Measurements from ENCODE around the gene OTX2. TPM values are rescaled to one million over a fixed set of nuclear protein-coding genes. Genes with fewer than 3 reads are reported as not detected.

Gene OTX2
- polyA plus RNA-seq, 3 donors: not detected

GRCh38 chr14:56753396-56753795, 56.9 kb downstream of the OTX2 start:
- H3K9me3 Mint-ChIP-seq: peaks cover 0 to 6% (median 0%) of the 10 kb centered on the region in 7 donors
- H3K27ac ChIP-seq (ENCODE audit: low read depth in 1 of 2, low read length in 2 of 2): no peak overlapping the region
- H3K4me1 ChIP-seq (ENCODE audit: control insufficient read depth in 1 of 2, insufficient read depth in 2 of 2, low read length in 2 of 2): no peaks in the 10 kb centered on the region
- H3K36me3 Mint-ChIP-seq: no peaks in the 10 kb centered on the region
- intact Hi-C loops (cut with micrococcal nuclease): no loop called here
- no peaks in the 10 kb centered on the region for H3K27me3 ChIP-seq (ENCODE audit: control insufficient read depth in 2 of 2, insufficient read depth in 2 of 2, low read length in 2 of 2)
- no peaks in the 10 kb centered on the region for H3K9me3 ChIP-seq (replicated peaks in 1 of 2; ENCODE audit: control insufficient read depth in 1 of 2, insufficient read depth in 1 of 2, low read length in 2 of 2)
- no peaks in the 10 kb centered on the region for H4K20me1 ChIP-seq (ENCODE audit: insufficient read depth, low read length)
- no peak overlapping the region for H3K4me3 Mint-ChIP-seq
- no peak overlapping the region for H3K4me2 ChIP-seq (replicated peaks; ENCODE audit: extremely low read depth, low read length, poor library complexity, severe bottlenecking)
- WGBS (ENCODE audit: insufficient coverage): no CpG with 5 or more reads among the region's 3 CpGs
- TF ChIP-seq, protein P1, sequence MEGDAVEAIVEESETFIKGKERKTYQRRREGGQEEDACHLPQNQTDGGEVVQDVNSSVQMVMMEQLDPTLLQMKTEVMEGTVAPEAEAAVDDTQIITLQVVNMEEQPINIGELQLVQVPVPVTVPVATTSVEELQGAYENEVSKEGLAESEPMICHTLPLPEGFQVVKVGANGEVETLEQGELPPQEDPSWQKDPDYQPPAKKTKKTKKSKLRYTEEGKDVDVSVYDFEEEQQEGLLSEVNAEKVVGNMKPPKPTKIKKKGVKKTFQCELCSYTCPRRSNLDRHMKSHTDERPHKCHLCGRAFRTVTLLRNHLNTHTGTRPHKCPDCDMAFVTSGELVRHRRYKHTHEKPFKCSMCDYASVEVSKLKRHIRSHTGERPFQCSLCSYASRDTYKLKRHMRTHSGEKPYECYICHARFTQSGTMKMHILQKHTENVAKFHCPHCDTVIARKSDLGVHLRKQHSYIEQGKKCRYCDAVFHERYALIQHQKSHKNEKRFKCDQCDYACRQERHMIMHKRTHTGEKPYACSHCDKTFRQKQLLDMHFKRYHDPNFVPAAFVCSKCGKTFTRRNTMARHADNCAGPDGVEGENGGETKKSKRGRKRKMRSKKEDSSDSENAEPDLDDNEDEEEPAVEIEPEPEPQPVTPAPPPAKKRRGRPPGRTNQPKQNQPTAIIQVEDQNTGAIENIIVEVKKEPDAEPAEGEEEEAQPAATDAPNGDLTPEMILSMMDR (IDR thresholded peaks at IDR 0.05): no peak
- DNase-seq: no peak
- H3K36me3 ChIP-seq (replicated peaks in 1 of 2; ENCODE audit: control insufficient read depth in 1 of 2, insufficient read depth in 2 of 2, low read length in 2 of 2): no peaks in the 10 kb centered on the region
- H2AFZ ChIP-seq (ENCODE audit: insufficient read depth, low read depth, low read length, poor library complexity, severe bottlenecking): no peak overlapping the region
- H3K27me3 Mint-ChIP-seq (ENCODE audit: low read depth in 3 of 3): peaks cover 1 to 8% (median 4%) of the 10 kb centered on the region in 3 donors
- H3K79me2 ChIP-seq (ENCODE audit: insufficient read depth, low read length): no peaks in the 10 kb centered on the region
- no peaks in the 10 kb centered on the region for H3K4me1 Mint-ChIP-seq
- H3K27ac Mint-ChIP-seq: no peak overlapping the region
- H3K9ac ChIP-seq (ENCODE audit: insufficient read depth, low read length, poor library complexity, severe bottlenecking): no peak overlapping the region
- no peak overlapping the region for H3K4me3 ChIP-seq (replicated peaks in 1 of 3; ENCODE audit: low read depth in 2 of 3, low read length in 3 of 3)

- H3K9ac ChIP-seq (ENCODE audit: insufficient read depth, low read length, poor library complexity, severe bottlenecking): no peak overlapping the region
- TF ChIP-seq, protein P1 (IDR thresholded peaks at IDR 0.05): no peak
- H3K79me2 ChIP-seq (ENCODE audit: insufficient read depth, low read length): no peaks in the 10 kb centered on the region
- Mint-ChIP-seq H3K9me3 (peaks cover 0 to 6% (median 1%) of the 10 kb centered on the region in 7 donors), H3K4me3 (no peak overlapping the region), H3K27ac (peak overlapping the region in 1 of 7 donors; percentile 8), H3K27me3 (ENCODE audit: low read depth in 3 of 3) (peaks cover 1 to 8% (median 4%) of the 10 kb centered on the region in 3 donors), H3K36me3 (no peaks in the 10 kb centered on the region), H3K4me1 (no peaks in the 10 kb centered on the region)
- H4K20me1 ChIP-seq (ENCODE audit: insufficient read depth, low read length): no peaks in the 10 kb centered on the region
- no peaks in the 10 kb centered on the region for H3K9me3 ChIP-seq (replicated peaks in 1 of 2; ENCODE audit: control insufficient read depth in 1 of 2, insufficient read depth in 1 of 2, low read length in 2 of 2)
- H3K4me3 ChIP-seq (replicated peaks in 1 of 3; ENCODE audit: low read depth in 2 of 3, low read length in 3 of 3): no peak overlapping the region
- no peaks in the 10 kb centered on the region for H3K27me3 ChIP-seq (ENCODE audit: control insufficient read depth in 2 of 2, insufficient read depth in 2 of 2, low read length in 2 of 2)
- 80% methylated on average over 4 of the region's 7 CpGs for WGBS (ENCODE audit: insufficient coverage)
- no peaks in the 10 kb centered on the region for H3K4me1 ChIP-seq (ENCODE audit: control insufficient read depth in 1 of 2, insufficient read depth in 2 of 2, low read length in 2 of 2)
- no peaks in the 10 kb centered on the region for H3K36me3 ChIP-seq (replicated peaks in 1 of 2; ENCODE audit: control insufficient read depth in 1 of 2, insufficient read depth in 2 of 2, low read length in 2 of 2)
- no peak overlapping the region for H3K4me2 ChIP-seq (replicated peaks; ENCODE audit: extremely low read depth, low read length, poor library complexity, severe bottlenecking)
- no peak overlapping the region for H2AFZ ChIP-seq (ENCODE audit: insufficient read depth, low read depth, low read length, poor library complexity, severe bottlenecking)
- DNase-seq: no peak
- H3K27ac ChIP-seq (ENCODE audit: low read depth in 1 of 2, low read length in 2 of 2): no peak overlapping the region
- intact Hi-C loops (cut with micrococcal nuclease): no loop called here
Observed at GRCh38 chr14:56752428-56752827, 57.9 kb downstream of the OTX2 start.

Measured in CD14-positive monocyte (primary cell).